H1 (cell line): ENCODE results near the gene LRR1. TPM values are rescaled to one million over a fixed set of nuclear protein-coding genes. Genes with fewer than 3 reads are reported as not detected.

ENCODE experiments used
- CTCF ChIA-PET: fragments of 300-600 bp; sonication (Branson Sonifier 250); formaldehyde crosslinking; loops from one replicate; lab custom pipeline; 2021; ENCODE audit not compliant: partially characterized antibody; lab: Charles Lee
- POLR2A ChIA-PET: fragments of 300-600 bp; sonication (Branson Sonifier 250); formaldehyde crosslinking; loops from one replicate; lab custom pipeline; 2021; ENCODE audit warnings: inconsistent platforms; ENCODE audit not compliant: partially characterized antibody; lab: Charles Lee
- DNase-seq, 2 experiments: peaks; one replicate each; pipeline versions ENCODE4 v3.0.0 to v3.0.0-alpha.2; 2010 to 2022; ENCODE audit warnings: low spot score in 2 of 2, low read depth in 1 of 2, mixed read lengths in 1 of 2
- FAIRE-seq: peaks from 2 replicates; lab custom pipeline; 2011; peaks lifted over from hg19 to GRCh38; lab: Jason Lieb, UNC
- H2AFZ ChIP-seq: 2 replicates; pipeline ENCODE4 v1.8.1; 2012; ENCODE audit warnings: low read length, inconsistent platforms
- H2AK5ac ChIP-seq: 2 replicates; pipeline ENCODE4 v1.6.1; 2013; ENCODE audit warnings: low read depth, low read length
- H2BK120ac ChIP-seq: replicated peaks from 2 replicates; pipeline ENCODE3; 2013; ENCODE audit warnings: low read depth, low read length, inconsistent platforms
- H2BK12ac ChIP-seq: 2 replicates; pipeline ENCODE4 v1.6.1; 2013; ENCODE audit warnings: low read depth, low read length
- H2BK15ac ChIP-seq: 2 replicates; pipeline ENCODE4 v1.6.1; 2013; ENCODE audit warnings: low read length
- H2BK20ac ChIP-seq: 2 replicates; pipeline ENCODE4 v1.6.1; 2013; ENCODE audit warnings: low read length
- H2BK5ac ChIP-seq: 2 replicates; pipeline ENCODE4 v1.6.1; 2013; ENCODE audit warnings: low read depth, low read length
- H3K14ac ChIP-seq: 2 replicates; pipeline ENCODE4 v1.6.1; 2013; ENCODE audit warnings: inconsistent platforms; ENCODE audit not compliant: insufficient read length
- H3K18ac ChIP-seq: 2 replicates; pipeline ENCODE4 v1.6.1; 2013; ENCODE audit warnings: low read length; ENCODE audit errors: extremely low read depth
- H3K23ac ChIP-seq: 2 replicates; pipeline ENCODE4 v1.6.1; 2013; ENCODE audit warnings: inconsistent platforms; ENCODE audit not compliant: insufficient read length
- H3K23me2 ChIP-seq: 2 replicates; pipeline ENCODE4 v1.6.1; 2013; ENCODE audit warnings: low read depth, low read length
- H3K27ac ChIP-seq: 2 replicates; pipeline ENCODE4 v1.6.1; 2011; ENCODE audit warnings: low read depth, low read length, inconsistent platforms
- H3K27me3 ChIP-seq, 4 experiments: replicated peaks in 1 of 4; 1 replicate in 1 of 4; 2 replicates in 3 of 4; pipeline versions ENCODE4 v1.6.1 to v1.8.1; 2011 to 2013; ENCODE audit warnings: low read length in 3 of 4, mild to moderate bottlenecking in 3 of 4, inconsistent platforms in 2 of 4, mixed read lengths in 2 of 4, moderate library complexity in 1 of 4; ENCODE audit not compliant: control insufficient read depth in 3 of 4, insufficient read depth in 3 of 4; ENCODE audit errors: extremely low read depth in 1 of 4
- H3K36me3 ChIP-seq, 4 experiments: 2 replicates each; pipeline versions ENCODE4 v1.6.1 to v1.8.1; 2011 to 2013; ENCODE audit warnings: mild to moderate bottlenecking in 4 of 4, low read length in 3 of 4, moderate library complexity in 2 of 4, control low read depth in 1 of 4, inconsistent platforms in 1 of 4; ENCODE audit not compliant: insufficient read depth in 4 of 4, control insufficient read depth in 2 of 4
- H3K4ac ChIP-seq: replicated peaks from 2 replicates; pipeline ENCODE3; 2013; ENCODE audit warnings: low read length, low read depth, mixed read lengths, inconsistent platforms; ENCODE audit not compliant: insufficient read length
- H3K4me1 ChIP-seq, 4 experiments: replicated peaks in 1 of 4; 1 replicate in 1 of 4; 2 replicates in 3 of 4; pipeline versions ENCODE4 v1.6.1 to v1.8.1; 2011 to 2013; ENCODE audit warnings: low read length in 3 of 4, inconsistent platforms in 2 of 4, mixed read lengths in 1 of 4; ENCODE audit not compliant: insufficient read depth in 4 of 4, control insufficient read depth in 3 of 4
- H3K4me2 ChIP-seq, 2 experiments: 2 replicates each; pipeline versions ENCODE4 v1.6.1 to v1.8.1; 2011 to 2013; ENCODE audit warnings: low read depth in 2 of 2, low read length in 2 of 2, control low read depth in 1 of 2, inconsistent platforms in 1 of 2, mild to moderate bottlenecking in 1 of 2; ENCODE audit not compliant: insufficient read depth in 1 of 2
- H3K4me3 ChIP-seq, 4 experiments: fragments of 200-600, 300-600 bp in 1 of 4; sonication (generic), shearing (Covaris generic), sonication (Bioruptor Twin) in 1 of 4; 2 replicates each; pipeline versions ENCODE4 v1.5.1 to v1.8.1; 2011 to 2016; ENCODE audit warnings: low read length in 4 of 4, low read depth in 3 of 4, control low read depth in 2 of 4, inconsistent platforms in 2 of 4, mild to moderate bottlenecking in 2 of 4, mixed read lengths in 1 of 4, moderate library complexity in 1 of 4; ENCODE audit not compliant: insufficient read depth in 2 of 4; ENCODE audit errors: extremely low read depth in 1 of 4
- H3K56ac ChIP-seq: replicated peaks from 2 replicates; pipeline ENCODE3; 2013; ENCODE audit warnings: low read depth, mild to moderate bottlenecking, mixed read lengths, low read length, inconsistent platforms; ENCODE audit not compliant: insufficient read length
- H3K79me1 ChIP-seq: 2 replicates; pipeline ENCODE4 v1.6.1; 2013; ENCODE audit warnings: low read depth, low read length, control low read depth
- H3K79me2 ChIP-seq, 2 experiments: 2 replicates each; pipeline versions ENCODE4 v1.6.1 to v1.8.1; 2012 to 2013; ENCODE audit warnings: low read length in 2 of 2, mild to moderate bottlenecking in 2 of 2, inconsistent platforms in 1 of 2; ENCODE audit not compliant: insufficient read depth in 2 of 2, control insufficient read depth in 1 of 2
- H3K9ac ChIP-seq, 4 experiments: replicated peaks in 1 of 4; 1 replicate in 1 of 4; 2 replicates in 3 of 4; pipeline versions ENCODE4 v1.6.1 to v1.8.1; 2011 to 2013; ENCODE audit warnings: low read depth in 3 of 4, low read length in 3 of 4, control low read depth in 2 of 4, mild to moderate bottlenecking in 2 of 4, moderate library complexity in 2 of 4, inconsistent platforms in 1 of 4; ENCODE audit errors: extremely low read depth in 1 of 4
- H3K9me3 ChIP-seq, 2 experiments: 2 replicates each; pipeline versions ENCODE4 v1.6.1 to v1.8.1; 2012 to 2013; ENCODE audit warnings: mild to moderate bottlenecking in 2 of 2, moderate library complexity in 2 of 2, control low read depth in 1 of 2, inconsistent platforms in 1 of 2, low read depth in 1 of 2, low read length in 1 of 2, mixed read lengths in 1 of 2; ENCODE audit not compliant: insufficient read depth in 2 of 2
- H4K20me1 ChIP-seq, 2 experiments: replicated peaks in 1 of 2; 2 replicates each; pipeline versions ENCODE3 to v1.8.1; 2011 to 2013; ENCODE audit warnings: inconsistent platforms in 2 of 2, low read length in 2 of 2, mild to moderate bottlenecking in 1 of 2; ENCODE audit not compliant: insufficient read depth in 2 of 2, control insufficient read depth in 1 of 2
- H4K5ac ChIP-seq: 2 replicates; pipeline ENCODE4 v1.6.1; 2013; ENCODE audit warnings: low read length, low read depth, mixed read lengths, inconsistent platforms; ENCODE audit not compliant: insufficient read length
- H4K8ac ChIP-seq: 2 replicates; pipeline ENCODE4 v1.8.0; 2013; ENCODE audit warnings: mild to moderate bottlenecking, moderate library complexity, low read length, inconsistent platforms; ENCODE audit not compliant: insufficient read depth; ENCODE audit errors: extremely low read depth
- H4K91ac ChIP-seq: replicated peaks from 2 replicates; pipeline ENCODE3; 2013; ENCODE audit warnings: low read length, mixed read lengths, inconsistent platforms; ENCODE audit not compliant: insufficient read length
- CHD2 ChIP-seq: IDR thresholded peaks from 2 replicates; pipeline ENCODE4 v1.6.1; 2012; ENCODE audit warnings: low read length, improper control_type of control experiment
- CREB1 ChIP-seq: IDR thresholded peaks from 2 replicates; pipeline ENCODE4 v1.6.1; 2012; ENCODE audit warnings: inconsistent platforms
- EP300 ChIP-seq, 2 experiments: IDR thresholded peaks; 1 replicate in 1 of 2; 2 replicates in 1 of 2; pipeline ENCODE4 v1.6.1; 2011 to 2012; ENCODE audit warnings: low read depth in 2 of 2, low read length in 2 of 2, mild to moderate bottlenecking in 2 of 2, borderline replicate concordance in 1 of 2, inconsistent platforms in 1 of 2, moderate library complexity in 1 of 2
- NRF1 ChIP-seq: IDR thresholded peaks from 2 replicates; pipeline ENCODE4 v1.6.1; 2011; ENCODE audit warnings: mild to moderate bottlenecking, low read depth, low read length, improper control_type of control experiment
- POLR2AphosphoS5 ChIP-seq: IDR thresholded peaks from 2 replicates; pipeline ENCODE4 v1.6.1; 2011; ENCODE audit warnings: low read depth, low read length
- TAF7 ChIP-seq: optimal IDR thresholded peaks from 2 replicates; pipeline ENCODE3; 2011; ENCODE audit warnings: low read depth, mild to moderate bottlenecking, inconsistent platforms, low read length, moderate library complexity, borderline replicate concordance
- WGBS, 2 experiments: shearing (Covaris generic) in 1 of 2; methylation state at CpG; one replicate each; pipeline versions ENCODE4 v1.1.6 to v1.1.7; 2013 to 2015; ENCODE audit warnings: low lambda C conversion rate in 2 of 2, mixed read lengths in 2 of 2, inconsistent platforms in 1 of 2, low coverage in 1 of 2, missing lambda C conversion rate in 1 of 2; ENCODE audit not compliant: insufficient replicate concordance in 2 of 2, insufficient coverage in 1 of 2, insufficient read length in 1 of 2; ENCODE audit errors: extremely low coverage in 1 of 2, missing lambda C conversion rate in 1 of 2; 5-methylcytosine and 5-hydroxymethylcytosine counted together
- polyA plus RNA-seq, 7 experiments: library from polyadenylated mRNA; depleted of rRNA in 3 of 7; stranded (reverse) in 5 of 7; unstranded in 2 of 7; fragments of >200 nt in 5 of 7; fragments of 200-250 nt in 2 of 7; gene quantifications; 1 replicate in 5 of 7; 2 replicates in 1 of 7; 4 replicates in 1 of 7; pipeline versions ENCODE4 v1.2.1 to v1.2.3, GENCODE V29; 2011 to 2013; ENCODE audit warnings: missing spikeins in 2 of 7, mixed read lengths in 2 of 7
- total RNA-seq: library from RNA; stranded (reverse); fragmentation: NEBNext Ultra II Directional; extraction: Animal tissue kit (Norgen Biotek cat#: 25700); gene quantifications from 2 replicates; pipeline ENCODE4 v1.2.1, GENCODE V29; 2021
- TF ChIP-seq, protein P1 (sequence below): IDR thresholded peaks from 2 replicates; pipeline ENCODE4 v1.6.1; 2012; ENCODE audit warnings: low read length, inconsistent platforms
- TF ChIP-seq, protein P2 (sequence below), 3 experiments: IDR thresholded peaks; 1 replicate in 2 of 3; 2 replicates in 1 of 3; pipeline versions ENCODE4 v1.5.1 to v1.6.1; 2011; ENCODE audit warnings: low read length in 3 of 3, mild to moderate bottlenecking in 3 of 3, inconsistent platforms in 2 of 3, low read depth in 1 of 3, moderate library complexity in 1 of 3; ENCODE audit not compliant: insufficient read depth in 1 of 3; ENCODE audit errors: control extremely low read depth in 1 of 3

The LRR1 gene
- total and polyA plus RNA-seq, 2 of the 8 experiments (the other 6 are each of a cell fraction or from before 2014, with no cell fraction given), result 30.7 to 37.5 TPM

DNA sequence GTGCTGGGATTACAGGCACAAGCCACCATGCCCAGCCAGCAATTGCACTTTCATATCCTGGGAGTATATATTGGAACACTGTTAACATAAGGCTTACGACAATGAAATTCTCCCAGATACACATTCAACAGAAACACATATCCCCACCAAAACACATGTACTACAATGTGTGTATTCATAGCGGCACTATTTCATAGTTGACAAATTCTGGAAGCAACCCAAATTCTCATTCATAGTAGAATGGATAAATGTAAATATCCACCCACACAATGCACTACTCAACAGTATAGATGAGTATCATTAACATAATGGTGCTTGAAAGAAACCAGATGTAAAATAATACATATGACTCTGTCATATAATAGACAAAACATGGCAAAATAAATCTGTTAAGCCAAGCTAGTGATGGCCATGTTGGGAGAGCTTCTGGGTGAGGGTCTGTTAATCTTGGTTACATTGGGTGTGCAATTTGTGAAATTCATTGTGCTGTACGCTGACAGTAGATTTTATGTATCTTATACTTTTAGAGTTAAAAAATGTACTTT is 38.9 kb downstream of the LRR1 start:
- no peak overlapping the region for H2AFZ ChIP-seq
- no peak overlapping the region for H3K27ac ChIP-seq
- H4K20me1 ChIP-seq, result peaks cover 2 to 16% of the 10 kb centered on the region in 2 experiments
- H3K79me1 ChIP-seq, result 0 out of 2 replicates have a peak, but pooled peaks cover 6% of the 10 kb centered on the region
- H3K79me2 ChIP-seq, result peaks cover 0 to 66% of the 10 kb centered on the region in 2 experiments; a peak in 2 of 4 replicates
- H3K14ac ChIP-seq, result no peak overlapping the region
- no peak overlapping the region for H4K8ac ChIP-seq
- H3K9me3 ChIP-seq, result no peaks in the 10 kb centered on the region
- H2BK5ac ChIP-seq, result no peak overlapping the region
- no peaks in the 10 kb centered on the region for H3K27me3 ChIP-seq
- no peak overlapping the region for H2BK20ac ChIP-seq
- ChIA-PET POLR2A (interaction anchor here (0.7 to 1.5 kb wide), 5 partner anchors 14 to 71 kb away, joined by 3 to 7 read pairs (median 4); partner anchors contain the start of genes MGAT2, POLE2 and RPL36AL), CTCF (interaction anchor here (1.1 to 1.5 kb wide), 3 partner anchors 38 to 468 kb away, joined by 3 to 4 read pairs (median 3); no protein-coding TSS in a partner anchor)
- no peak overlapping the region for H3K4ac ChIP-seq
- H4K5ac ChIP-seq, result no peak overlapping the region
- H3K23me2 ChIP-seq, result peaks cover 10% of the 10 kb centered on the region; the same call in 1 of the 2 replicates
- H2BK12ac ChIP-seq, result no peak overlapping the region
- DNase-seq (no peak), FAIRE-seq (no peak)
- H3K9ac ChIP-seq, result no peak overlapping the region
- WGBS, 2 experiments, result 91% methylated on average over 3 of the region's 3 CpGs; no CpG with 5 or more reads in 1 of the 2 experiments
- H3K4me2 ChIP-seq, result no peak overlapping the region
- H2BK120ac ChIP-seq, result no peak overlapping the region
- peaks cover 0 to 16% (median 1%) of the 10 kb centered on the region in 4 experiments; a peak in 1 of 8 replicates for H3K36me3 ChIP-seq
- H2AK5ac ChIP-seq, result no peak overlapping the region
- H2BK15ac ChIP-seq, result no peak overlapping the region
- H3K4me3 ChIP-seq, result no peak overlapping the region
- no peaks in the 10 kb centered on the region for H3K4me1 ChIP-seq
- no peak overlapping the region for H3K23ac ChIP-seq
- no peak overlapping the region for H3K18ac ChIP-seq
- no peak overlapping the region for H3K56ac ChIP-seq
- no peak overlapping the region for H4K91ac ChIP-seq
- TF ChIP-seq CHD2, result no peak
- TF ChIP-seq EP300 (IDR thresholded peaks at IDR 0.05; ENCODE audit: borderline replicate concordance in 1 of 2, low read depth in 2 of 2, low read length in 2 of 2), result no peak
- TF ChIP-seq, protein P1, sequence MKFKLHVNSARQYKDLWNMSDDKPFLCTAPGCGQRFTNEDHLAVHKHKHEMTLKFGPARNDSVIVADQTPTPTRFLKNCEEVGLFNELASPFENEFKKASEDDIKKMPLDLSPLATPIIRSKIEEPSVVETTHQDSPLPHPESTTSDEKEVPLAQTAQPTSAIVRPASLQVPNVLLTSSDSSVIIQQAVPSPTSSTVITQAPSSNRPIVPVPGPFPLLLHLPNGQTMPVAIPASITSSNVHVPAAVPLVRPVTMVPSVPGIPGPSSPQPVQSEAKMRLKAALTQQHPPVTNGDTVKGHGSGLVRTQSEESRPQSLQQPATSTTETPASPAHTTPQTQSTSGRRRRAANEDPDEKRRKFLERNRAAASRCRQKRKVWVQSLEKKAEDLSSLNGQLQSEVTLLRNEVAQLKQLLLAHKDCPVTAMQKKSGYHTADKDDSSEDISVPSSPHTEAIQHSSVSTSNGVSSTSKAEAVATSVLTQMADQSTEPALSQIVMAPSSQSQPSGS, result no peak
- no peak for TF ChIP-seq POLR2AphosphoS5
- no peak for TF ChIP-seq NRF1
- no peak for TF ChIP-seq CREB1
- TF ChIP-seq TAF7, result no peak
- TF ChIP-seq, protein P2, sequence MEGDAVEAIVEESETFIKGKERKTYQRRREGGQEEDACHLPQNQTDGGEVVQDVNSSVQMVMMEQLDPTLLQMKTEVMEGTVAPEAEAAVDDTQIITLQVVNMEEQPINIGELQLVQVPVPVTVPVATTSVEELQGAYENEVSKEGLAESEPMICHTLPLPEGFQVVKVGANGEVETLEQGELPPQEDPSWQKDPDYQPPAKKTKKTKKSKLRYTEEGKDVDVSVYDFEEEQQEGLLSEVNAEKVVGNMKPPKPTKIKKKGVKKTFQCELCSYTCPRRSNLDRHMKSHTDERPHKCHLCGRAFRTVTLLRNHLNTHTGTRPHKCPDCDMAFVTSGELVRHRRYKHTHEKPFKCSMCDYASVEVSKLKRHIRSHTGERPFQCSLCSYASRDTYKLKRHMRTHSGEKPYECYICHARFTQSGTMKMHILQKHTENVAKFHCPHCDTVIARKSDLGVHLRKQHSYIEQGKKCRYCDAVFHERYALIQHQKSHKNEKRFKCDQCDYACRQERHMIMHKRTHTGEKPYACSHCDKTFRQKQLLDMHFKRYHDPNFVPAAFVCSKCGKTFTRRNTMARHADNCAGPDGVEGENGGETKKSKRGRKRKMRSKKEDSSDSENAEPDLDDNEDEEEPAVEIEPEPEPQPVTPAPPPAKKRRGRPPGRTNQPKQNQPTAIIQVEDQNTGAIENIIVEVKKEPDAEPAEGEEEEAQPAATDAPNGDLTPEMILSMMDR (IDR thresholded peaks at IDR 0.05; ENCODE audit: control extremely low read depth in 1 of 3, insufficient read depth in 1 of 3, low read depth in 1 of 3, low read length in 3 of 3), result no peak
